Mammary epithelial cell (primary cell): Measurements from ENCODE around the gene UPK3A.

Experiments used
- EZH2 ChIP-seq: IDR thresholded peaks from 2 replicates; pipeline ENCODE4 v1.6.1; 2012; ENCODE audit warnings: low read length, inconsistent platforms, borderline replicate concordance
- TF ChIP-seq, protein P1 (sequence below), 2 donors: IDR thresholded peaks in 1 of 2; conservative IDR thresholded peaks in 1 of 2; 2 replicates each; pipeline ENCODE4 v1.5.1; 2011 to 2012; ENCODE audit warnings: inconsistent platforms in 2 of 2, low read length in 2 of 2, mild to moderate bottlenecking in 2 of 2, control low read depth in 1 of 2, low read depth in 1 of 2; ENCODE audit not compliant: insufficient read depth in 1 of 2; ENCODE audit errors: extremely low read depth in 1 of 2

- TF ChIP-seq, protein P1, sequence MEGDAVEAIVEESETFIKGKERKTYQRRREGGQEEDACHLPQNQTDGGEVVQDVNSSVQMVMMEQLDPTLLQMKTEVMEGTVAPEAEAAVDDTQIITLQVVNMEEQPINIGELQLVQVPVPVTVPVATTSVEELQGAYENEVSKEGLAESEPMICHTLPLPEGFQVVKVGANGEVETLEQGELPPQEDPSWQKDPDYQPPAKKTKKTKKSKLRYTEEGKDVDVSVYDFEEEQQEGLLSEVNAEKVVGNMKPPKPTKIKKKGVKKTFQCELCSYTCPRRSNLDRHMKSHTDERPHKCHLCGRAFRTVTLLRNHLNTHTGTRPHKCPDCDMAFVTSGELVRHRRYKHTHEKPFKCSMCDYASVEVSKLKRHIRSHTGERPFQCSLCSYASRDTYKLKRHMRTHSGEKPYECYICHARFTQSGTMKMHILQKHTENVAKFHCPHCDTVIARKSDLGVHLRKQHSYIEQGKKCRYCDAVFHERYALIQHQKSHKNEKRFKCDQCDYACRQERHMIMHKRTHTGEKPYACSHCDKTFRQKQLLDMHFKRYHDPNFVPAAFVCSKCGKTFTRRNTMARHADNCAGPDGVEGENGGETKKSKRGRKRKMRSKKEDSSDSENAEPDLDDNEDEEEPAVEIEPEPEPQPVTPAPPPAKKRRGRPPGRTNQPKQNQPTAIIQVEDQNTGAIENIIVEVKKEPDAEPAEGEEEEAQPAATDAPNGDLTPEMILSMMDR (conservative IDR thresholded peaks at IDR 0.05 in 1 of 2, IDR thresholded peaks at IDR 0.05 in 1 of 2; ENCODE audit: extremely low read depth in 1 of 2, insufficient read depth in 1 of 2, low read depth in 1 of 2, low read length in 2 of 2): no peak
- TF ChIP-seq EZH2: no peak
Observed at GRCh38 chr22:45314054-45314721, 29.4 kb downstream of the UPK3A start.
